AG09309 (cell line): ENCODE measurements around the gene POU2AF2.
"Not testable (repeated sequence)": the region's sequence is repeated elsewhere in the genome, so short reads cannot be mapped to it uniquely, and the experiment has no call there.

Experiments used
- DNase-seq: peaks from one replicate; pipeline ENCODE4 v3.0.0-alpha.2; 2010; ENCODE audit warnings: low read depth
- H3K4me3 ChIP-seq: 2 replicates; pipeline ENCODE4 v1.5.1; 2011; ENCODE audit warnings: mild to moderate bottlenecking, low read depth, low read length, moderate library complexity; ENCODE audit not compliant: control insufficient read depth
- CTCF ChIP-seq: IDR thresholded peaks from 2 replicates; pipeline ENCODE4 v1.5.1; 2011; ENCODE audit warnings: mild to moderate bottlenecking, low read depth, low read length, inconsistent platforms; ENCODE audit not compliant: insufficient read depth, control insufficient read depth; ENCODE audit errors: missing control alignments

Gene POU2AF2

GRCh38 chr11:111253131-111253530 lies 7.6 kb downstream of the POU2AF2 start:
- TF ChIP-seq CTCF: no peak
- DNase-seq: no peak
- H3K4me3 ChIP-seq: no peak overlapping the region

DNA sequence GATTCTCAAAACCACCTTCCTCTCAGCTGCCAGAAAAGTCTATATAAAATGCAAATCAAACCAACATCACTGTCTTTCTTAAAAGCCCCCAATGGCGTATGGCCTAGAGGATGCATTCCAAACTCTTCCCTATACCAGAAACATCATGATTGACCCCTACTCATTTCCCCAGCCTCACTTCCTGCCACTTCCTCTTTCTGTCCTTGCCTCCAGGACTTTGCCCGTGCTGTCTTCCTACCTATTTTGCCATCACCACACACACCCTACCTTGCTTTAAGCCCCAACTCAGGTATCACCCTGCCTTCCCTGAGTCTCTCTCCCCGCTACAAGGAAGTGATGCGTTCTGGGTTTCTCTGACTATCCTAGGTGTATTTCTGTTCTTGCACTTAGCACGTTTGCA lies 8.1 kb downstream of the POU2AF2 start:
- TF ChIP-seq CTCF: no peak
- no peak for DNase-seq
- H3K4me3 ChIP-seq: no peak overlapping the region

DNA sequence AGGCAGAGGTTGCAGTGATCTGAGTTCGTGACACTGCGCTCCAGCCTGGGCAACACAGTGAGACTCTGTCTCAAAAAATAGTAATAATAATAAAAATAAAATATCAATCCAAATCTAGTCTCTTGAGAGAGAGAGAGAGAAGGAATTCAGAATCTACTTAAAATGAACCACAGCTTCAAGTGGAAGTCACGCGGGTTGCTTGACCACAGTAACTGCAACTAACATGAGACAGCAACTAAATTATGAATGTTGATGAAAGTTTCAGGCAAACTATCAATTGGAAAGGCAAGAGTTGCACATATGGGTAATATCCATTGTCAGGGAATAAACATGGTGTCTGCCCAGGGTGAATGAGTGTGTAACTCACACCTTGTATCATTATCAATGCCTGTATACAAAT lies 12.5 kb downstream of the POU2AF2 start:
- no peak for TF ChIP-seq CTCF
- no peak for DNase-seq
- H3K4me3 ChIP-seq: no peak overlapping the region

DNA sequence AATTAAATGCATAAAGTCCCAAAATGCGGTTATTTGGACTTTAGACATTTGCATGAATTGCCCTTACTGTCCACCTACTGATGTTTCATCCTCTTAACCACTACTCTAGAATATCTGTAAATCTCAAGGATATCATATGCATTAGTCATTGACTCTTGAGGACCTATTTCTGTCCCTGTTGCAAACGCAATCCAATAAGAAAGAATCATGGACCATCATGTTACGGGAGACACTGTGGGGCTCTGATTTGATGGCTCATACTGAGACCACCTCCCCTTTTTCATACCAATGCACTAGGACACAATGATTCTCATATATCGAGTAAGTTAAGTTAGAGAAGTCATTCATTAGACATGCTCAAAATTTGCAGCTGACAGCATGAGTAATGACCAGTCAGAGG lies 14.4 kb downstream of the POU2AF2 start:
- DNase-seq: no peak
- no peak overlapping the region for H3K4me3 ChIP-seq
- TF ChIP-seq CTCF: no peak

- TF ChIP-seq CTCF: no peak
- no peak for DNase-seq
These were observed 15.3 kb downstream of the POU2AF2 start for GRCh38 chr11:111260811-111261210.

DNA sequence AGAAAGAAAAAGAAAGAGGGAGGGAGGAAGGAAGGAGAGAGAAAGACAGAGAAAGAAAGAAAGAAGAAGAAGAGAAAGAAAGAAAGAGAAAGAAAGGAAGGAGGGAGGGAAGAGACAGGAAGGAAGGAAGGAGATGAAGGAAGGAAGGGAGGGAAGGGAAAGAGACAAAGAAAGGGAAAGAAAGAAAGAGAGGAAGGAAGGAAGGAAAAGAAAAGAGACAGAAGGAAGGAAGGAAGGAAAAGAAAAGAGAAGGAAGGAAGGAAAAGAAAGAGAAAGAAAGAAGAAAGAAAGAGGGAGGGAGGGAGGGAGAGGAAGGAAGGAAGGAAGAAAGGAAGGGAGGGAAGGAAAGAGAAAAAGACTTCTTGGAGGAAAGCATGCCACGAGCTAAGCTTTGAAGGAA lies 19.1 kb downstream of the POU2AF2 start:
- no peak for DNase-seq
- TF ChIP-seq CTCF: no peak
- no peak overlapping the region for H3K4me3 ChIP-seq

More at GRCh38 chr11:111260811-111261210, 15.3 kb downstream of the POU2AF2 start:
- H3K4me3 ChIP-seq: no peak overlapping the region

DNA sequence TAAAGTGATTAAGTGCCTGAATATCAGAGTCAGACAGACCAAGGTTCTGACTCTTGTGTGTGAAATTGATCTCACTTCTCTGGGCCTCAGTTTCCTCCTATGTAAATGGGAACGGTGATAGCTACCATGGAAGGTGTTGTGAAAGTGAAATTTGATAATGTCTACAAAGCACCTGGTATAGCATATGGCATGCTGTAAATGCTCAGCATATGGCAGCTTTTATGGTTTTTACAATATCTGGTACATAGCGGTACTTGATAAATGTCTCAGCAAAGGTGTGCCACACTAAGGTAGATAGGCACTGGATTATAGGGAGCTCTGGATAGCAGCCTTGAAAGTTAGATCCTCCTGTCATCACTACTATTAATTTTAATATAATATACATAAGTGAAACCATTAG lies 19.9 kb downstream of the POU2AF2 start:
- no peak for TF ChIP-seq CTCF
- DNase-seq: no peak
- no peak overlapping the region for H3K4me3 ChIP-seq

DNA sequence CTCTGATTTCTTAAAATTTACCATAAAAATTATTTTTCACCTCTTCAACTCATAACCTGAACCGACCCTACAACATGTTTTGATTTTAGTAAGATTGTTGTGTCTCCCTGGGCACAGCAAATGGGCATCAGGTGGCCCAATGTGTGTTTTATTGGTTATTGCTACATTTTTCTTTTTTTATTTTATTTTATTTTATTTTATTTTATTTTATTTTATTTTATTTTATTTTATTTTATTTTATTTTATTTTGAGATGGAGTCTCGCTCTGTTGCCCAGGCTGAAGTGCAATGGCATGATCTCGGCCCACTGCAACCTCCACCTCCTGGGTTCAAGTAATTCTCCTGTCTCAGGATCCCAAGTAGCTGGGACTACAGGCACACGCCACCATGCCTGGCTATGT lies 22.8 kb downstream of the POU2AF2 start:
- not testable (repeated sequence) for DNase-seq, H3K4me3 ChIP-seq
